Esophagus muscularis mucosa (tissue), 3 donors: Measurements from ENCODE around the gene RPS6KA1.

Experiments used
- POLR2A ChIP-seq: fragments of 450-650 bp; IDR thresholded peaks from one replicate; pipeline ENCODE4 v1.6.1; 2017; ENCODE audit warnings: antibody characterized with exemption, moderate library complexity, mild to moderate bottlenecking, low read depth
- POLR2AphosphoS5 ChIP-seq, 2 donors: sonication (generic); formaldehyde crosslinking; IDR thresholded peaks; one replicate each; pipeline ENCODE4 v1.6.1; 2017; ENCODE audit warnings: antibody characterized with exemption in 2 of 2
- TF ChIP-seq, protein P1 (sequence below), 3 experiments: fragments of 200-600 bp in 2 of 3; fragments of 450-650 bp in 1 of 3; sonication (generic) in 2 of 3; IDR thresholded peaks; one replicate each; pipeline ENCODE4 v1.5.1; 2017 to 2019; ENCODE audit warnings: antibody characterized with exemption in 3 of 3, mild to moderate bottlenecking in 2 of 3, moderate library complexity in 1 of 3

DNA sequence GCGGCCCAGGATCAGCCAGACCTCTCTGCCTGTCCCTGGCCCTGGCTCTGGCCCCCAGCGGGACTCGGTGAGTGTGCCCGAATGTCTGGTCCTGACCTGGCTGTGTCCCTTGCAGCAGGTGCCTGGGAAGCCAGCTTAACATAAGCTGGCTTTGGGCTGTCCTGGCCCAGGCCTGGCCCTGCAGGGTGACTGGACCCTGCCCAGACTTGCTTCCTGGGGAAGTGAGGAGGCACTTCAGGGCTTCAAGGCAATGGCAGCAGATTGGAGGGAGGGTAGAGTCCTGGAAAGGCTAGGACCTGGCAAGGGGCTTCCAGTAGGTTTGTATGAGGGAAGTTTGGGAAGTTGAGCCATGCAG is 16.4 kb downstream of the RPS6KA1 start:
- TF ChIP-seq, protein P1, sequence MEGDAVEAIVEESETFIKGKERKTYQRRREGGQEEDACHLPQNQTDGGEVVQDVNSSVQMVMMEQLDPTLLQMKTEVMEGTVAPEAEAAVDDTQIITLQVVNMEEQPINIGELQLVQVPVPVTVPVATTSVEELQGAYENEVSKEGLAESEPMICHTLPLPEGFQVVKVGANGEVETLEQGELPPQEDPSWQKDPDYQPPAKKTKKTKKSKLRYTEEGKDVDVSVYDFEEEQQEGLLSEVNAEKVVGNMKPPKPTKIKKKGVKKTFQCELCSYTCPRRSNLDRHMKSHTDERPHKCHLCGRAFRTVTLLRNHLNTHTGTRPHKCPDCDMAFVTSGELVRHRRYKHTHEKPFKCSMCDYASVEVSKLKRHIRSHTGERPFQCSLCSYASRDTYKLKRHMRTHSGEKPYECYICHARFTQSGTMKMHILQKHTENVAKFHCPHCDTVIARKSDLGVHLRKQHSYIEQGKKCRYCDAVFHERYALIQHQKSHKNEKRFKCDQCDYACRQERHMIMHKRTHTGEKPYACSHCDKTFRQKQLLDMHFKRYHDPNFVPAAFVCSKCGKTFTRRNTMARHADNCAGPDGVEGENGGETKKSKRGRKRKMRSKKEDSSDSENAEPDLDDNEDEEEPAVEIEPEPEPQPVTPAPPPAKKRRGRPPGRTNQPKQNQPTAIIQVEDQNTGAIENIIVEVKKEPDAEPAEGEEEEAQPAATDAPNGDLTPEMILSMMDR (IDR thresholded peaks at IDR 0.05): no peak
- TF ChIP-seq POLR2A (no peak), POLR2AphosphoS5 (IDR thresholded peaks at IDR 0.05) (no peak)
